ENCODE data around the gene GRK6. TPM values are rescaled to one million over a fixed set of nuclear protein-coding genes. Genes with fewer than 3 reads are reported as not detected.

The GRK6 gene
- total RNA-seq, 1 donor from 2014 or later, result 43.0 TPM

- no peak for DNase-seq (ENCODE audit: low spot score, unreplicated experiment)
- Mint-ChIP-seq H3K9me3 (ENCODE audit: low read depth) (no peaks in the 10 kb centered on the region), H3K36me3 (ENCODE audit: insufficient read depth) (peaks cover 15% of the 10 kb centered on the region), H3K27ac (no peak overlapping the region), H3K4me1 (ENCODE audit: low read depth) (peaks cover 6% of the 10 kb centered on the region), H3K4me3 (ENCODE audit: low read depth) (no peak overlapping the region), H3K27me3 (peaks cover 6% of the 10 kb centered on the region)
- TF ChIP-seq CTCF (IDR thresholded peaks at IDR 0.05; ENCODE audit: unreplicated experiment), result no peak
Measured at GRCh38 chr5:177440211-177440989, 13.9 kb downstream of the GRK6 start.

DNA sequence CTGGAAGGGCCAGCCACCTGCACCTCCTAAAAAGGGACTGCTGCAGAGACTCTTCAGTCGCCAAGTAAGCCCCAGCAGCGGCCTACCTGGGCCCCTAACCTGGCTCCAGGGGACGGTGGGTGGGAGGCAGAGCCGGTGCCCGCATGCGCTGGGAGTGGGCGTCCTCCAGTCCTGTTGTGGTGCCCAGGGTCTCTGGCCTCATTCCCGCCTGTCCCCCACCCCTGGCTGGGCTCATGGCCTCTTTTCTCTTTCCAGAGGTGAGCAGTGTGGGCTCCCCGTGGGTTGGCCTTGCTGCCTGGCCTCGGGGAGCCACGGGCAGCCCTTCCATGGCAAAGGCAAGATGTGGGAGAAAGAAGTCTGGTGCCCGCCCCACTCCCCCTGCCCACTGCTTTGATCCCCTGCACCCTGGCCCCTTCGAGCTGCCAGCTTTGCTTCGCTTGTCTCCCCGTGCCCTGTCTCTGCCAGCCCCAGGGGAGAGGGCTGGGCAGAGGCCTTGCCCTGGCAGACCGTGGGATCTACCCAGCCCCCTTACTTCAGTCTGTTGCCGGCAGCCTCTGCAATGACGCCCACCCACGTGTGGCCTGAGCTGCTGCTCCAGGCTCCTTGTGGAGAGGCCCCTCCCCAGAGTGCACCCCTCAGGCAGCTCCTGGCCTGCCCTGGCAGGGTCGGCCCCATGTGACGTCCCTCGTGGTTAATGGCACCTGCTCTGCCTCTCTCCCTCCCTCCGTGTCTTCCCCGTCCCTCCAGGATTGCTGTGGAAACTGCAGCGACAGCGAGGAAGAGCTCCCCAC is 14.7 kb downstream of the GRK6 start:
- no peak for TF ChIP-seq CTCF (IDR thresholded peaks at IDR 0.05; ENCODE audit: unreplicated experiment)
- no peaks in the 10 kb centered on the region for H3K9me3 Mint-ChIP-seq (ENCODE audit: low read depth)
- no peak for DNase-seq (ENCODE audit: low spot score, unreplicated experiment)
- peaks cover 6% of the 10 kb centered on the region for H3K27me3 Mint-ChIP-seq
- H3K4me3 Mint-ChIP-seq (ENCODE audit: low read depth), result no peak overlapping the region
- H3K36me3 Mint-ChIP-seq (ENCODE audit: insufficient read depth), result peaks cover 15% of the 10 kb centered on the region
- peaks cover 7% of the 10 kb centered on the region for H3K4me1 Mint-ChIP-seq (ENCODE audit: low read depth)
- H3K27ac Mint-ChIP-seq, result no peak overlapping the region

DNA sequence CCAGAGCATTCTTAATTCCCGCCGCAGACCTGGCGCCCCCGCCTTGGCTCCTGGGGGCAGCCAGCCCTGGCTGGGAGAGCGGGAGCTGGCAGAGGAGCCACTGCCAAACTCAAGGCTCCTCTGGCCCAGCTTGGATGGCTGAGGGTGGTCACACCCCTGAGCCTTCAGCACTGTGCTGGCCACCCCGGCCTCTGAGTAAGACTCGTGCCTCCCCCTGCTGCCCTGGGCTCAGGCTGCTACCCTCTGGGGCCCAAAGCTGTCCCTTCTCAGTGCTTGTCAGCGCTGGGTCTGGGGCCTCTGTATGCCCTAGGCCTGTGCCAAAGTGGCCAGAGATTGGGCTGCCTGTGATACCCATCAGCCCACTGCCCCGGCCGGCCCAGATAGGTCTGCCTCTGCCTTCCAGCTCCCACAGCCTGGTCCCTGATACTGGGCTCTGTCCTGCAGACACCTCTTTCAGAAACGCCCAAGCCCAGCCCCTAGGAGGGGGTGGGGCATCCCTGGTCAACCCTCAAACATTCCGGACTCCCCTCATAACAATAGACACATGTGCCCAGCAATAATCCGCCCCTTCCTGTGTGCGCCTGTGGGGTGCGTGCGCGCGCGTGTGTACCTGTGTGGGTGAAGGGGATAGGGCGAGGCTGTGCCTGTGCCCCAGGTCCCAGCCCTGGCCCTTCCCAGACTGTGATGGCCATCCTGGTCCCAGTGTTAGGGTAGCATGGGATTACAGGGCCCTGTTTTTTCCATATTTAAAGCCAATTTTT is 15.8 kb downstream of the GRK6 start:
- H3K27me3 Mint-ChIP-seq, result peaks cover 6% of the 10 kb centered on the region
- H3K4me3 Mint-ChIP-seq (ENCODE audit: low read depth), result no peak overlapping the region
- peaks cover 6% of the 10 kb centered on the region for H3K4me1 Mint-ChIP-seq (ENCODE audit: low read depth)
- TF ChIP-seq CTCF (IDR thresholded peaks at IDR 0.05; ENCODE audit: unreplicated experiment), result no peak
- no peak overlapping the region for H3K27ac Mint-ChIP-seq
- H3K9me3 Mint-ChIP-seq (ENCODE audit: low read depth), result no peaks in the 10 kb centered on the region
- peaks cover 13% of the 10 kb centered on the region for H3K36me3 Mint-ChIP-seq (ENCODE audit: insufficient read depth)
- DNase-seq (ENCODE audit: low spot score, unreplicated experiment), result no peak

DNA sequence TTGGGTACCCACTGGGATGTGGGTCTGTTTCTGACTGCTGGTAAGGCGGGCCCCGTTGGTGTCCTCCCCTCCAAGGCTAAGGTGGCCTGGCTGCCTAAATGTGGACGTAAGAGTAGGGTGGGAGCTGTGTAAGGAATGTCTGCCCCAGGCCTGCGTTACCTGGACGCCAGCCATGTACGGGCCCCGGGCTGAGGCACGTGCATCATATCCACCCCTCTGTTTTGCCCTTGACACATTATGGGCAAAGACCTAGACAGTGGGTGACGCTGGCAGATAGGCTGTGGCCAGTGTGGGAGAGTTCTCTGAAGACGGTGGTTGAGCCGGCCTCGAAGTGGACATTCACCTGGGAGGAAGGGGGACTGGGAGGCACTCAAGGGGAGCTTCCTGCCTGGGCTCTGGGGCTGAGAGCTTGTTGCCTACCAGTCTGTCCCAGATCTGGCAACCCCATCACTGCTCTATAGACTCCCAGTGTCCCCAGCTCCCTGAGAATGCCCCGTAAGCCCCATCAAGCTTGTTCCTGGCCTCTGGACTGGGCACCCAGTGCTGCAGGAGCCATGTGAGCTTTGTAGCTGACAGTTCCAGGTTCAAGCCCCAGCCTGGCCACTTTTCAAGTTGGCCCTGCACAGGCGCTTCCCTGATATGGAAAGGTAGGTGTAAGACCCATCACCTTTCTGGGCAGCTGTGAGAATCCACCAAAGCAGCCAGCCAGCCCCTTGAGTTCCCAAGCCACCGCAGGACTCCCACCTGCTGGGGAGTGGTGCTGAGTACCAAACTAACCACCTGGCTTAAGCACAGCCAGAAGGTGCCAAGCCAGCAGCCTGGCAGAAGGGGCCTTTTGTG is 16.9 kb downstream of the GRK6 start:
- TF ChIP-seq CTCF (IDR thresholded peaks at IDR 0.05; ENCODE audit: unreplicated experiment), result no peak
- Mint-ChIP-seq H3K36me3 (ENCODE audit: insufficient read depth) (peaks cover 7% of the 10 kb centered on the region), H3K4me1 (ENCODE audit: low read depth) (peaks cover 10% of the 10 kb centered on the region), H3K27ac (no peak overlapping the region), H3K4me3 (ENCODE audit: low read depth) (no peak overlapping the region), H3K9me3 (ENCODE audit: low read depth) (no peaks in the 10 kb centered on the region), H3K27me3 (peaks cover 10% of the 10 kb centered on the region)
- no peak for DNase-seq (ENCODE audit: low spot score, unreplicated experiment)
